ENCODE measurements around the gene BRAF. TPM values are rescaled to one million over a fixed set of nuclear protein-coding genes. Genes with fewer than 3 reads are reported as not detected.

BRAF gene
- total RNA-seq, 2 experiments from 2014 or later: 49.9 to 57.8 TPM

DNA sequence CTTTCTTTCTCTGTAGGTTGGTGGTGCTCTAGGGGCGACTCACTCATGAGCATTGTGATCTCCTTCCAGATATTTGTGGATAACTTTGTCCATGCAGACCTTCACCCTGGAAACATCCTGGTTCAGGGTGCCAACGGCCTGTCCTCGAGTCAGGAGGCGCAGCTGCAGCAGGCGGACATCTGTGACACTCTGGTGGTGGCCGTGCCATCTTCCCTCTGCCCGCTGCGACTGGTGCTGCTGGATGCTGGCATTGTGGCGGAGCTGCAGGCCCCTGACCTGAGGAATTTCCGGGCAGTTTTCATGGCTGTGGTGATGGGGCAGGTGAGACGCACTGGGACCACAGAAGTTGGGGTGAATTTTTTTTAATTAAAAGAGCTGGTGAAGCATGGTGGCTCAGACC is 237.8 kb downstream of the BRAF start:
- ChIA-PET POLR2A (interaction anchor here (1.1 kb wide), 1 partner anchor 9 kb away, joined by 4 read pairs; the partner anchor contains the start of gene NDUFB2), CTCF (no interaction called here)
- no peak overlapping the region for H3K4me3 ChIP-seq (ENCODE audit: low read length)
- H3K27ac ChIP-seq (ENCODE audit: low read depth in 1 of 2, low read length in 2 of 2): no peak overlapping the region
- Mint-ChIP-seq H3K4me1 (ENCODE audit: low read depth) (no peaks in the 10 kb centered on the region), H3K27ac (no peak overlapping the region), H3K9me3 (no peaks in the 10 kb centered on the region), H3K4me3 (no peak overlapping the region), H3K27me3 (no peaks in the 10 kb centered on the region), H3K36me3 (ENCODE audit: low read depth) (peaks cover 66% of the 10 kb centered on the region)
- H3K9me3 ChIP-seq (ENCODE audit: control insufficient read depth in 1 of 2, insufficient read depth in 1 of 2, low read length in 2 of 2): no peaks in the 10 kb centered on the region
- H3K4me1 ChIP-seq (ENCODE audit: insufficient read depth, low read length): no peaks in the 10 kb centered on the region
- H3K36me3 ChIP-seq (ENCODE audit: insufficient read depth, low read length): peaks cover 67% of the 10 kb centered on the region
- TF ChIP-seq, protein P1, sequence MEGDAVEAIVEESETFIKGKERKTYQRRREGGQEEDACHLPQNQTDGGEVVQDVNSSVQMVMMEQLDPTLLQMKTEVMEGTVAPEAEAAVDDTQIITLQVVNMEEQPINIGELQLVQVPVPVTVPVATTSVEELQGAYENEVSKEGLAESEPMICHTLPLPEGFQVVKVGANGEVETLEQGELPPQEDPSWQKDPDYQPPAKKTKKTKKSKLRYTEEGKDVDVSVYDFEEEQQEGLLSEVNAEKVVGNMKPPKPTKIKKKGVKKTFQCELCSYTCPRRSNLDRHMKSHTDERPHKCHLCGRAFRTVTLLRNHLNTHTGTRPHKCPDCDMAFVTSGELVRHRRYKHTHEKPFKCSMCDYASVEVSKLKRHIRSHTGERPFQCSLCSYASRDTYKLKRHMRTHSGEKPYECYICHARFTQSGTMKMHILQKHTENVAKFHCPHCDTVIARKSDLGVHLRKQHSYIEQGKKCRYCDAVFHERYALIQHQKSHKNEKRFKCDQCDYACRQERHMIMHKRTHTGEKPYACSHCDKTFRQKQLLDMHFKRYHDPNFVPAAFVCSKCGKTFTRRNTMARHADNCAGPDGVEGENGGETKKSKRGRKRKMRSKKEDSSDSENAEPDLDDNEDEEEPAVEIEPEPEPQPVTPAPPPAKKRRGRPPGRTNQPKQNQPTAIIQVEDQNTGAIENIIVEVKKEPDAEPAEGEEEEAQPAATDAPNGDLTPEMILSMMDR (IDR thresholded peaks at IDR 0.05): no peak
- intact Hi-C loops (cut with DNase I, micrococcal nuclease): no loop called here
- DNase-seq (no peak), ATAC-seq (ENCODE audit: poor library complexity) (no peak)
- no peaks in the 10 kb centered on the region for H3K27me3 ChIP-seq (ENCODE audit: control insufficient read depth in 1 of 2, insufficient read depth in 2 of 2, low read length in 2 of 2)

DNA sequence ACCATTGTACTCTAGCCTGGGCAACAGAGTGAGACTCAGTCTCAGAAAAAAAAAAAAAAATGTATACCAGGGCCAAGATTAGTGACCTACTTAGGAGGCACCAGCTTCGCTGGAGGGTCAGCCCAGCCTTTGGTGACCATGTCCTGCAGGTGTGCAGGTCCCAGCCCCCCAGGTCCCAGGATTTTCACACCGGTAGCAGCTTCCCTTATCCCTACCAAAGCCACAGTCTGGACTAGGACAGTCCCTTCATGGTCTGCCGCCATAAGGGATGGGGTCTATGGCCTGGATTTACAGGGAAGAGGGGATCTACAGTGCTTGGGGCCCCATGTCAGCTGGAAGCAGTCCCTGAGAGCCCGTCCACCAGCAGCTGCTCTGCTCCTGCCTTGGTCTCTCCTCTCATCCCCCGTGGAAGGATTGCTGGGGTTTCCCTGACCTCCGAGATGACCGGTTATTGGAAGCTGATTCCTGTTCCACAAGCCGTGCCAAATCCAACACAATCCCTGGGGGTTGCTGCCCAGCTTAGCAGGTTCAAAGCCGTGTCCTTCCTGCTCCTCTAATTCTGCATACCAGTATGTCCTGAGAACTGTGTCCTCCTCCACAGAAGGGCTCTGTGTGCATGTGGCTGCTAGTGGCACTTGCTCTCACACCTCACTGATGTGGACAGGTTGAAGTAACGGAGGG is 239.2 kb downstream of the BRAF start:
- Histone ChIP-seq H3K27me3 (ENCODE audit: control insufficient read depth in 1 of 2, insufficient read depth in 2 of 2, low read length in 2 of 2) (no peaks in the 10 kb centered on the region), H3K4me3 (ENCODE audit: low read length) (no peak overlapping the region), H3K4me1 (ENCODE audit: insufficient read depth, low read length) (no peaks in the 10 kb centered on the region), H3K36me3 (ENCODE audit: insufficient read depth, low read length) (peaks cover 69% of the 10 kb centered on the region), H3K27ac (ENCODE audit: low read depth in 1 of 2, low read length in 2 of 2) (no peak overlapping the region), H3K9me3 (ENCODE audit: control insufficient read depth in 1 of 2, insufficient read depth in 1 of 2, low read length in 2 of 2) (no peaks in the 10 kb centered on the region)
- ChIA-PET CTCF (no interaction called here), POLR2A (interaction anchor here (1.1 kb wide), 1 partner anchor 11 kb away, joined by 4 read pairs; the partner anchor contains the start of gene NDUFB2)
- Mint-ChIP-seq H3K27me3 (no peaks in the 10 kb centered on the region), H3K4me3 (no peak overlapping the region), H3K27ac (no peak overlapping the region), H3K4me1 (ENCODE audit: low read depth) (no peaks in the 10 kb centered on the region), H3K36me3 (ENCODE audit: low read depth) (peaks cover 62% of the 10 kb centered on the region), H3K9me3 (no peaks in the 10 kb centered on the region)
- ATAC-seq (ENCODE audit: poor library complexity): no peak
- no peak for DNase-seq
- TF ChIP-seq, protein P1 (IDR thresholded peaks at IDR 0.05): no peak
- intact Hi-C loops (cut with DNase I, micrococcal nuclease): no loop called here

DNA sequence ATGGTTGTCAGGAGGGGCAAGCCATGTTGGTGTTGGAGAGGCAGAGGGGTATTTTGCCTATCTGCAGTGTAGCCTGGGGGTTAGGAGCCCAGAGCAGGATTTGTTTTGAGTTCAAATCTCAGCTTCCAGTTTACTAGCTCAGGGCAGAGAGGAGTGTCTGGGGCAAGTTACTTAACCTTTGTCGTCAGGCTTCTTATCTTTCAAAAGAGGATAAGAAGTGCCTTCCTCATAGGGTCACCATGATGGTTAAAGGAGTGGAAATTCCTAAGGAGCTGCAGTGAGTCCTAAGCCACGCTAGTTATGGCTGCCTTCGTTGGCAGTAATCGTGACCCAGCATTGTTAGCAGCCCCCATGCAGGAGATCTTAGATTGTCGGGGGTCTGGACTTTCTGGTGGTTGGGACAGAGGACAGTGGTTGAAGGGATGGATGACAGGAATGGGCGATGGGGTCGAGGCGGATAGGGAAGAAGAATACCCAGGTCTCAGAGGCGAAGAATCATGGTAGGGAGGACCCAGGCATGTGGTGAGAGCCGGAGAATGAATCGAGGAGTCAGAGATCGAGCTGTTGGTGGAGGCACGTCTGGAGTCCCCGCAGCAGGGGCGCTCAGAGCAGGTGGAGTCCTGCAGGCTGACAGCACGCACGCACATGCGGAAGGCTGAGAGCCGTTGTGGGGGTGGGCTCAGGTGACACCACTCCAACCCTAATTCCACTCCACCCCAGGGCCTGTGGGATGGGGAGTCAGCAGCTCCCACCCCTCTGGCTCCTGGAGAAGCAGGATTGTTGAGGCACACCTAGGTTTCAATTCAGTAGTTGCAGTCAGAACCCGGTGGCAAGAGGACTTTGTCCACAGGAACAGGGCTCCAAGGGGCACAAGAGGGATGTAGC is 240.4 kb downstream of the BRAF start:
- Mint-ChIP-seq H3K9me3 (no peaks in the 10 kb centered on the region), H3K27me3 (no peaks in the 10 kb centered on the region), H3K4me1 (ENCODE audit: low read depth) (no peaks in the 10 kb centered on the region), H3K4me3 (no peak overlapping the region), H3K27ac (no peak overlapping the region), H3K36me3 (ENCODE audit: low read depth) (peaks cover 65% of the 10 kb centered on the region)
- TF ChIP-seq, protein P1 (IDR thresholded peaks at IDR 0.05): no peak
- no peak for DNase-seq
- intact Hi-C loops (cut with DNase I, micrococcal nuclease): no loop called here
- Histone ChIP-seq H3K9me3 (ENCODE audit: control insufficient read depth in 1 of 2, insufficient read depth in 1 of 2, low read length in 2 of 2) (no peaks in the 10 kb centered on the region), H3K27ac (ENCODE audit: low read depth in 1 of 2, low read length in 2 of 2) (no peak overlapping the region), H3K4me3 (ENCODE audit: low read length) (no peak overlapping the region), H3K36me3 (ENCODE audit: insufficient read depth, low read length) (peaks cover 67% of the 10 kb centered on the region), H3K4me1 (ENCODE audit: insufficient read depth, low read length) (no peaks in the 10 kb centered on the region), H3K27me3 (ENCODE audit: control insufficient read depth in 1 of 2, insufficient read depth in 2 of 2, low read length in 2 of 2) (no peaks in the 10 kb centered on the region)
- POLR2A ChIA-PET: no interaction called here
- CTCF ChIA-PET: no interaction called here
- no peak for ATAC-seq (ENCODE audit: poor library complexity)

Measured in CD4-positive, alpha-beta T cell (primary cell).